Gastrocnemius medialis (tissue), 4 donors: ENCODE results near the gene ALKBH6. TPM values are rescaled to one million over a fixed set of nuclear protein-coding genes. Genes with fewer than 3 reads are reported as not detected.

ENCODE experiments used
- ATAC-seq, 2 donors: fragments of 150-250 bp; one replicate each; pipeline ENCODE4 v1.9.1; 2016
- DNase-seq, 2 donors: peaks; one replicate each; pipeline ENCODE4 v3.0.0-alpha.2; 2019
- H3K27ac ChIP-seq, 4 donors: fragments of 200-600 bp; sonication (generic); 1 replicate in 1 of 4; 2 replicates in 3 of 4; pipeline ENCODE4 v1.5.1; 2016 to 2018; ENCODE audit warnings: mild to moderate bottlenecking in 2 of 4, moderate library complexity in 1 of 4
- H3K27me3 ChIP-seq, 3 donors: fragments of 200-600 bp; sonication (generic) in 2 of 3; 1 replicate in 1 of 3; 2 replicates in 2 of 3; pipeline versions ENCODE4 v1.5.1 to v1.6.0; 2016 to 2019; ENCODE audit warnings: mild to moderate bottlenecking in 1 of 3, moderate library complexity in 1 of 3
- H3K36me3 ChIP-seq, 2 donors: fragments of 200-600 bp; sonication (generic) in 1 of 2; one replicate each; pipeline ENCODE4 v1.5.1; 2017 to 2018
- H3K4me1 ChIP-seq, 2 donors: fragments of 200-600 bp; sonication (generic) in 1 of 2; one replicate each; pipeline ENCODE4 v1.5.1; 2016 to 2017; ENCODE audit warnings: mild to moderate bottlenecking in 2 of 2
- H3K4me3 ChIP-seq, 4 donors: fragments of 200-600 bp; sonication (generic) in 3 of 4; 1 replicate in 1 of 4; 2 replicates in 3 of 4; pipeline ENCODE4 v1.5.1; 2016 to 2019; ENCODE audit warnings: mild to moderate bottlenecking in 2 of 4
- H3K9me3 ChIP-seq, 3 donors: fragments of 200-600 bp; sonication (generic) in 2 of 3; 1 replicate in 1 of 3; 2 replicates in 2 of 3; pipeline ENCODE4 v1.5.1; 2016 to 2019
- CTCF ChIP-seq, 5 experiments: fragments of 450-650 bp in 3 of 5; fragments of 200-600 bp in 2 of 5; sonication (generic) in 2 of 5; IDR thresholded peaks in 4 of 5; conservative IDR thresholded peaks in 1 of 5; 1 replicate in 4 of 5; 2 replicates in 1 of 5; pipeline ENCODE4 v1.5.1; 2016 to 2019; ENCODE audit warnings: antibody characterized with exemption in 5 of 5, mild to moderate bottlenecking in 3 of 5, moderate library complexity in 3 of 5
- POLR2A ChIP-seq, 2 donors: fragments of 450-650 bp; IDR thresholded peaks; one replicate each; pipeline ENCODE4 v1.6.1; 2017; ENCODE audit warnings: antibody characterized with exemption in 2 of 2, mild to moderate bottlenecking in 2 of 2, moderate library complexity in 2 of 2
- in situ Hi-C, 4 donors: fragments of 200-750 bp; cut with MboI; loops; one replicate each; pipeline versions ENCODE4 v1.15.0 to v1.8.0; 2017; ENCODE audit warnings: low sequenced_read_pairs in 4 of 4
- intact Hi-C: fragments of 100-400 bp; cut with DNase I; formaldehyde crosslinking; loops from one replicate; pipeline ENCODE4 v1.15.1; 2023; ENCODE audit warnings: low total_unique reads
- total RNA-seq, 4 donors: library from RNA; depleted of rRNA; stranded (reverse); fragments of >200 nt; gene quantifications; one replicate each; pipeline versions ENCODE4 v1.1.0 to v1.2.3, GENCODE V29; 2016

Gene ALKBH6
- total RNA-seq, 4 donors from 2014 or later, result 10.6 to 50.1 (median 19.0) TPM

GRCh38 chr19:36051236-36051635 is 37.2 kb upstream of the ALKBH6 start:
- no peak for TF ChIP-seq POLR2A (IDR thresholded peaks at IDR 0.05)
- no peak for TF ChIP-seq CTCF (IDR thresholded peaks at IDR 0.05 in 4 of 5, conservative IDR thresholded peaks at IDR 0.05 in 1 of 5)
- no peaks in the 10 kb centered on the region for H3K9me3 ChIP-seq
- no peak overlapping the region for H3K4me3 ChIP-seq
- ATAC-seq (no peak), DNase-seq (no peak)
- no peaks in the 10 kb centered on the region for H3K27me3 ChIP-seq
- H3K4me1 ChIP-seq, result peaks cover 12 to 13% of the 10 kb centered on the region in 2 donors
- H3K36me3 ChIP-seq, result no peaks in the 10 kb centered on the region
- in situ Hi-C loops, result loop anchor here in 1 of 4 donors (5.0 kb wide), 1 partner anchor 54 kb away; the partner anchor contains the start of gene SDHAF1
- intact Hi-C loops, result no loop called here
- H3K27ac ChIP-seq, result no peak overlapping the region

GRCh38 chr19:36049080-36049698 is 35.2 kb upstream of the ALKBH6 start:
- TF ChIP-seq POLR2A (IDR thresholded peaks at IDR 0.05) (no peak), CTCF (IDR thresholded peaks at IDR 0.05 in 4 of 5, conservative IDR thresholded peaks at IDR 0.05 in 1 of 5) (no peak)
- no peaks in the 10 kb centered on the region for H3K9me3 ChIP-seq
- H3K27me3 ChIP-seq, result no peaks in the 10 kb centered on the region
- no peak overlapping the region for H3K27ac ChIP-seq
- H3K4me3 ChIP-seq, result no peak overlapping the region
- ATAC-seq (no peak), DNase-seq (no peak)
- no peaks in the 10 kb centered on the region for H3K36me3 ChIP-seq
- in situ Hi-C loops (no loop called here), intact Hi-C loops (no loop called here)
- peaks cover 5 to 6% of the 10 kb centered on the region in 2 donors for H3K4me1 ChIP-seq

- no peak for DNase-seq
- in situ Hi-C loops (no loop called here), intact Hi-C loops (no loop called here)
- Histone ChIP-seq H3K27ac (no peak overlapping the region), H3K9me3 (no peaks in the 10 kb centered on the region), H3K36me3 (no peaks in the 10 kb centered on the region), H3K4me3 (no peak overlapping the region), H3K27me3 (no peaks in the 10 kb centered on the region), H3K4me1 (peaks cover under 1% of the 10 kb centered on the region in 2 donors)
- ATAC-seq, result no peak
- TF ChIP-seq CTCF (IDR thresholded peaks at IDR 0.05 in 4 of 5, conservative IDR thresholded peaks at IDR 0.05 in 1 of 5), result no peak
- TF ChIP-seq POLR2A (IDR thresholded peaks at IDR 0.05), result no peak
Measured at GRCh38 chr19:36047835-36048234, 33.8 kb upstream of the ALKBH6 start.

- Histone ChIP-seq H3K4me1 (no peaks in the 10 kb centered on the region), H3K27ac (no peak overlapping the region), H3K9me3 (no peaks in the 10 kb centered on the region), H3K27me3 (no peaks in the 10 kb centered on the region), H3K36me3 (no peaks in the 10 kb centered on the region), H3K4me3 (no peak overlapping the region)
- intact Hi-C loops (no loop called here), in situ Hi-C loops (no loop called here)
- ATAC-seq (no peak), DNase-seq (no peak)
- no peak for TF ChIP-seq CTCF (IDR thresholded peaks at IDR 0.05 in 4 of 5, conservative IDR thresholded peaks at IDR 0.05 in 1 of 5)
- no peak for TF ChIP-seq POLR2A (IDR thresholded peaks at IDR 0.05)
Measured at GRCh38 chr19:36046443-36047050, 32.5 kb upstream of the ALKBH6 start.
